Astrocyte of the cerebellum (primary cell): ENCODE measurements around the gene AK4.

Experiments
- DNase-seq: peaks from one replicate; pipeline ENCODE4 v3.0.0-alpha.2; 2011; ENCODE audit warnings: low read depth
- H3K4me3 ChIP-seq: 2 replicates; pipeline ENCODE4 v1.5.1; 2011; ENCODE audit warnings: mild to moderate bottlenecking, low read depth, low read length, moderate library complexity
- CTCF ChIP-seq: IDR thresholded peaks from 2 replicates; pipeline ENCODE4 v1.5.1; 2012; ENCODE audit warnings: low read length, low read depth, moderate library complexity, mild to moderate bottlenecking; ENCODE audit errors: missing control alignments
- in situ Hi-C: cut with HindIII; loops from 2 replicates; pipeline ENCODE4 v1.10.0; 2017; ENCODE audit warnings: low sequenced_read_pairs

AK4 gene

GRCh38 chr1:65224681-65225091 lies 76.7 kb downstream of the AK4 start:
- in situ Hi-C loops: loop anchor here (25.0 kb wide), 1 partner anchor 463 kb away; no protein-coding TSS in a partner anchor
- no peak overlapping the region for H3K4me3 ChIP-seq

GRCh38 chr1:65225179-65225578 lies 77.2 kb downstream of the AK4 start:
- in situ Hi-C loops: no loop called here
- no peak overlapping the region for H3K4me3 ChIP-seq
- TF ChIP-seq CTCF: no peak
- DNase-seq: no peak

More at GRCh38 chr1:65224681-65225091, 76.7 kb downstream of the AK4 start:
- no peak for TF ChIP-seq CTCF
- DNase-seq: no peak

- in situ Hi-C loops: no loop called here
- no peak for TF ChIP-seq CTCF
- DNase-seq: no peak
- H3K4me3 ChIP-seq: no peak overlapping the region
These were observed 81.2 kb downstream of the AK4 start for GRCh38 chr1:65229201-65229600.

- in situ Hi-C loops: no loop called here
- no peak for DNase-seq
- H3K4me3 ChIP-seq: no peak overlapping the region
- no peak for TF ChIP-seq CTCF
These were observed 81.8 kb downstream of the AK4 start for GRCh38 chr1:65229754-65230339.

- H3K4me3 ChIP-seq: no peak overlapping the region
- DNase-seq: no peak
- in situ Hi-C loops: no loop called here
- no peak for TF ChIP-seq CTCF
These were observed 82.9 kb downstream of the AK4 start for GRCh38 chr1:65230731-65231481.

GRCh38 chr1:65231718-65232330 lies 83.8 kb downstream of the AK4 start:
- no peak overlapping the region for H3K4me3 ChIP-seq
- no peak for DNase-seq
- TF ChIP-seq CTCF: no peak
- in situ Hi-C loops: no loop called here
